ENCODE measurements around the gene SBDS.

The SBDS gene

GRCh38 chr7:66948480-66949109, 46.8 kb downstream of the SBDS start:
- Histone ChIP-seq H3K27me3 (replicated peaks; ENCODE audit: control insufficient read depth, insufficient read depth, low read length, poor library complexity, severe bottlenecking) (no peaks in the 10 kb centered on the region), H3K4me3 (ENCODE audit: insufficient read depth, low read depth, low read length, poor library complexity, severe bottlenecking) (no peak overlapping the region), H3K36me3 (ENCODE audit: control insufficient read depth, insufficient read depth, low read length) (peaks cover 64% of the 10 kb centered on the region), H3K4me1 (ENCODE audit: control insufficient read depth, insufficient read depth, low read length, poor library complexity, severe bottlenecking) (no peaks in the 10 kb centered on the region), H3K27ac (ENCODE audit: insufficient read depth, low read length, poor library complexity, severe bottlenecking) (no peak overlapping the region), H3K9me3 (ENCODE audit: control insufficient read depth, low read length) (no peaks in the 10 kb centered on the region)
- DNase-seq = no peak

DNA sequence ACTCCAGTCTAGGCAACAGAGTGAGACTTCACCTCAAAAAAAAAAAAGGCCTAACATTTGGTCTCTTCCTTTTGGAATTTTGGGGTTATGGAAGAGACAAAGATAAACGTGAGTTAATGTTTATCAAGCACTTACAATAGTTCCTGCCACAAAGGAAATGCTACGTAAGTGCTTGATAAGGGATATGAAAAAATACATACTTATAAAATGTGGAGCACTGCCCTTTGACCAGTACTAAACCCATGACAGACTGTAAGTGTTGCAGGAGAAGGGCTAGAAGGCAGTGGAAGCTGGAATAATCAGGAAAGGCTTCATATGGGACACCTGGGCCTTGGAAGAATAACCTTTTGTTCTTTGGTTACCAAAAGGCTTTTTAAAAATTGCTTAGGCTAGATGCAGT, 48.8 kb downstream of the SBDS start:
- Histone ChIP-seq H3K4me1 (ENCODE audit: control insufficient read depth, insufficient read depth, low read length, poor library complexity, severe bottlenecking) (no peaks in the 10 kb centered on the region), H3K27me3 (replicated peaks; ENCODE audit: control insufficient read depth, insufficient read depth, low read length, poor library complexity, severe bottlenecking) (no peaks in the 10 kb centered on the region), H3K36me3 (ENCODE audit: control insufficient read depth, insufficient read depth, low read length) (peaks cover 66% of the 10 kb centered on the region), H3K27ac (ENCODE audit: insufficient read depth, low read length, poor library complexity, severe bottlenecking) (no peak overlapping the region), H3K4me3 (ENCODE audit: insufficient read depth, low read depth, low read length, poor library complexity, severe bottlenecking) (no peak overlapping the region), H3K9me3 (ENCODE audit: control insufficient read depth, low read length) (no peaks in the 10 kb centered on the region)
- DNase-seq = no peak

- Histone ChIP-seq H3K36me3 (ENCODE audit: control insufficient read depth, insufficient read depth, low read length) (peaks cover 23% of the 10 kb centered on the region), H3K4me3 (ENCODE audit: insufficient read depth, low read depth, low read length, poor library complexity, severe bottlenecking) (no peak overlapping the region), H3K4me1 (ENCODE audit: control insufficient read depth, insufficient read depth, low read length, poor library complexity, severe bottlenecking) (no peaks in the 10 kb centered on the region), H3K27me3 (replicated peaks; ENCODE audit: control insufficient read depth, insufficient read depth, low read length, poor library complexity, severe bottlenecking) (no peaks in the 10 kb centered on the region), H3K27ac (ENCODE audit: insufficient read depth, low read length, poor library complexity, severe bottlenecking) (no peak overlapping the region), H3K9me3 (ENCODE audit: control insufficient read depth, low read length) (no peaks in the 10 kb centered on the region)
- DNase-seq = no peak
Measured at GRCh38 chr7:66939325-66939724, 56.1 kb downstream of the SBDS start.

DNA sequence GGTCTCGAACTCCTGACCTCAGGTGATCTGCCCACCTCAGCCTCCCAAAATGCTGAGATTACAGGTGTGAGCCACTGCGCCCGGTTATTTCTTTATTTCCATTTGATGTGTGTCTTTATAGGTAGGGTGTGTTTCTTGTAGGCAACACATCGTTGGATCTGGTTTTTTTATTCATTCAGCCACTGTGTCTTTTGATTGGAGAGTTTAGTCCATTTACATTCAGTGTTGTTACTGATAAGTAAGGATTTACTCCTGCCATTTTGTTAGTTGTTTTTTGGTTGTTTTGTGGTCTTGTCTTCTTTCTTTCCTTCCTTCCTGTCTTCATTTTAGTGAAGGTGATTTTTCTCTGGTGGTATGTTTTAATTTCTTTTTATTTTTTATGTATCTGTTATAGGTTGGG, 57.4 kb downstream of the SBDS start:
- Histone ChIP-seq H3K36me3 (ENCODE audit: control insufficient read depth, insufficient read depth, low read length) (peaks cover 15% of the 10 kb centered on the region), H3K27ac (ENCODE audit: insufficient read depth, low read length, poor library complexity, severe bottlenecking) (no peak overlapping the region), H3K9me3 (ENCODE audit: control insufficient read depth, low read length) (no peaks in the 10 kb centered on the region), H3K27me3 (replicated peaks; ENCODE audit: control insufficient read depth, insufficient read depth, low read length, poor library complexity, severe bottlenecking) (no peaks in the 10 kb centered on the region), H3K4me3 (ENCODE audit: insufficient read depth, low read depth, low read length, poor library complexity, severe bottlenecking) (no peak overlapping the region), H3K4me1 (ENCODE audit: control insufficient read depth, insufficient read depth, low read length, poor library complexity, severe bottlenecking) (no peaks in the 10 kb centered on the region)
- no peak for DNase-seq
